ENCODE measurements around the gene PRDM1.

- TF ChIP-seq EZH2 (IDR thresholded peaks at IDR 0.05) = no peak
- no peak for TF ChIP-seq POLR2AphosphoS5 (IDR thresholded peaks at IDR 0.05; ENCODE audit: borderline replicate concordance, low read depth, low read length)
- TF ChIP-seq FOXP2 (optimal IDR thresholded peaks at IDR 0.05; ENCODE audit: control extremely low read depth, extremely low read length, insufficient read depth) = no peak
Observed at GRCh38 chr6:106104476-106104875, 18.3 kb downstream of the PRDM1 start.
